Smooth muscle cell (in vitro differentiated cells): ENCODE data around the gene FGD6. TPM values are rescaled to one million over a fixed set of nuclear protein-coding genes. Genes with fewer than 3 reads are reported as not detected.

Experiments
- DNase-seq: peaks from one replicate; lab custom pipeline; 2025; ENCODE audit not compliant: unreplicated experiment; lab: John Stamatoyannopoulos, UW
- H2AFZ ChIP-seq: fragments of 200-600 bp; sonication (generic); 2 replicates; pipeline ENCODE4 v1.6.0; 2016; ENCODE audit warnings: antibody characterized with exemption, low read depth, mild to moderate bottlenecking
- H3F3A ChIP-seq: fragments of 200-600 bp; sonication (generic); 2 replicates; pipeline ENCODE4 v1.6.0; 2017; ENCODE audit warnings: antibody characterized with exemption, low read depth
- H3K27ac ChIP-seq: fragments of 200-600 bp; sonication (generic); 2 replicates; pipeline ENCODE4 v1.5.1; 2016; ENCODE audit warnings: low read depth, mild to moderate bottlenecking
- H3K27me3 ChIP-seq: fragments of 200-600 bp; sonication (generic); 2 replicates; pipeline ENCODE4 v1.6.1; 2016; ENCODE audit warnings: low read depth, mild to moderate bottlenecking
- H3K36me3 ChIP-seq: fragments of 200-600 bp; sonication (generic); 2 replicates; pipeline ENCODE4 v1.5.1; 2016; ENCODE audit warnings: low read depth
- H3K4me1 ChIP-seq: fragments of 200-600 bp; sonication (generic); 2 replicates; pipeline ENCODE4 v1.5.1; 2016; ENCODE audit warnings: low read depth
- H3K4me2 ChIP-seq: fragments of 200-600 bp; sonication (generic); 2 replicates; pipeline ENCODE4 v1.6.0; 2016; ENCODE audit warnings: mild to moderate bottlenecking
- H3K4me3 ChIP-seq: fragments of 200-600 bp; sonication (generic); 2 replicates; pipeline ENCODE4 v1.5.1; 2016; ENCODE audit warnings: mild to moderate bottlenecking
- H3K79me2 ChIP-seq: fragments of 200-600 bp; sonication (generic); 2 replicates; pipeline ENCODE4 v1.6.0; 2016; ENCODE audit warnings: low read depth, mild to moderate bottlenecking
- H3K9ac ChIP-seq: fragments of 200-600 bp; sonication (generic); 2 replicates; pipeline ENCODE4 v1.6.0; 2016; ENCODE audit warnings: low read depth
- H3K9me3 ChIP-seq: fragments of 200-600 bp; sonication (generic); replicated peaks from 2 replicates; pipeline ENCODE4 v1.5.1; 2016; ENCODE audit warnings: low read depth
- H4K20me1 ChIP-seq: fragments of 200-600 bp; sonication (generic); 2 replicates; pipeline ENCODE4 v1.6.0; 2016; ENCODE audit warnings: low read depth
- CTCF ChIP-seq: fragments of 200-600 bp; sonication (generic); IDR thresholded peaks from 2 replicates; pipeline ENCODE4 v1.5.1; 2017; ENCODE audit warnings: borderline replicate concordance, mild to moderate bottlenecking, antibody characterized with exemption; ENCODE audit not compliant: insufficient read depth, poor library complexity, severe bottlenecking
- WGBS: methylation state at CpG from one replicate; pipeline ENCODE4 v1.1.7; 2016; ENCODE audit warnings: low lambda C conversion rate; 5-methylcytosine and 5-hydroxymethylcytosine counted together
- polyA plus RNA-seq: library from polyadenylated mRNA; unstranded; fragments of >200 nt; fragmentation: Nextera tagmentation; extraction: Ambion mirVana; gene quantifications from 2 replicates; pipeline ENCODE4 v1.2.1, GENCODE V29; 2016
- total RNA-seq: library from RNA; depleted of rRNA; stranded (reverse); fragments of >200 nt; gene quantifications from 2 replicates; pipeline ENCODE4 v1.2.3, GENCODE V29; 2014

The FGD6 gene
- total and polyA plus RNA-seq, 2 experiments from 2014 or later: 2.5 to 7.7 TPM

GRCh38 chr12:95115641-95116040 lies 101.6 kb downstream of the FGD6 start:
- Histone ChIP-seq H4K20me1 (no peaks in the 10 kb centered on the region), H3K9ac (no peak overlapping the region), H3F3A (no peaks in the 10 kb centered on the region), H3K27me3 (no peaks in the 10 kb centered on the region), H3K9me3 (no peaks in the 10 kb centered on the region), H3K4me1 (no peaks in the 10 kb centered on the region), H3K79me2 (no peaks in the 10 kb centered on the region), H3K36me3 (no peaks in the 10 kb centered on the region), H3K4me3 (no peak overlapping the region), H3K27ac (no peak overlapping the region), H2AFZ (no peak overlapping the region), H3K4me2 (no peak overlapping the region)
- WGBS: 86% methylated on average over 7 of the region's 7 CpGs
- DNase-seq: no peak
- no peak for TF ChIP-seq CTCF

GRCh38 chr12:95114766-95115405 lies 102.4 kb downstream of the FGD6 start:
- Histone ChIP-seq H3K79me2 (no peaks in the 10 kb centered on the region), H3K9me3 (no peaks in the 10 kb centered on the region), H3K27ac (no peak overlapping the region), H3K36me3 (no peaks in the 10 kb centered on the region), H3K9ac (no peak overlapping the region), H3K4me1 (no peaks in the 10 kb centered on the region), H4K20me1 (no peaks in the 10 kb centered on the region), H3K4me2 (no peak overlapping the region), H3K4me3 (no peak overlapping the region), H2AFZ (no peak overlapping the region), H3F3A (no peaks in the 10 kb centered on the region), H3K27me3 (no peaks in the 10 kb centered on the region)
- TF ChIP-seq CTCF: no peak
- WGBS: 57% methylated on average over 3 of the region's 3 CpGs
- no peak for DNase-seq

GRCh38 chr12:95107362-95107761 lies 109.9 kb downstream of the FGD6 start:
- H3K4me2 ChIP-seq: no peak overlapping the region
- no peaks in the 10 kb centered on the region for H3K4me1 ChIP-seq
- no peaks in the 10 kb centered on the region for H3K27me3 ChIP-seq
- H3K36me3 ChIP-seq: no peaks in the 10 kb centered on the region
- no peak for DNase-seq
- 84% methylated on average over 7 of the region's 7 CpGs for WGBS
- no peak overlapping the region for H3K4me3 ChIP-seq
- H3F3A ChIP-seq: no peaks in the 10 kb centered on the region
- no peak overlapping the region for H3K27ac ChIP-seq
- H2AFZ ChIP-seq: no peak overlapping the region
- no peaks in the 10 kb centered on the region for H3K79me2 ChIP-seq
- no peak overlapping the region for H3K9ac ChIP-seq
- H4K20me1 ChIP-seq: no peaks in the 10 kb centered on the region
- H3K9me3 ChIP-seq: no peaks in the 10 kb centered on the region
- TF ChIP-seq CTCF: no peak

GRCh38 chr12:95105540-95105939 lies 111.7 kb downstream of the FGD6 start:
- 97% methylated on average over 8 of the region's 8 CpGs for WGBS

More at GRCh38 chr12:95105540-95105939, 111.7 kb downstream of the FGD6 start:
- no peaks in the 10 kb centered on the region for H3K27me3 ChIP-seq
- H2AFZ ChIP-seq: no peak overlapping the region
- no peaks in the 10 kb centered on the region for H3K9me3 ChIP-seq
- H3F3A ChIP-seq: no peaks in the 10 kb centered on the region
- no peaks in the 10 kb centered on the region for H4K20me1 ChIP-seq
- no peak for TF ChIP-seq CTCF
- no peak overlapping the region for H3K4me3 ChIP-seq
- no peaks in the 10 kb centered on the region for H3K79me2 ChIP-seq
- H3K36me3 ChIP-seq: no peaks in the 10 kb centered on the region
- H3K4me1 ChIP-seq: no peaks in the 10 kb centered on the region
- H3K27ac ChIP-seq: no peak overlapping the region
- DNase-seq: no peak
- H3K9ac ChIP-seq: no peak overlapping the region
- no peak overlapping the region for H3K4me2 ChIP-seq
